OCI-LY3 (cell line): ENCODE data around the gene ARHGEF16.

Source experiments
- H2AFZ ChIP-seq: fragments of 200-600, 300-600 bp; shearing (Covaris generic); 2 replicates; pipeline ENCODE4 v1.6.0; 2014; ENCODE audit warnings: antibody characterized with exemption, low read depth, low read length
- H3K27ac ChIP-seq: fragments of 200-600, 300-600 bp; sonication (generic); 2 replicates; pipeline ENCODE4 v1.5.1; 2014; ENCODE audit warnings: mild to moderate bottlenecking, low read length, moderate library complexity, mixed read lengths
- H3K27me3 ChIP-seq: fragments of 200-600, 300-600 bp; sonication (generic); 2 replicates; pipeline ENCODE4 v1.6.1; 2014; ENCODE audit warnings: low read depth, low read length, mixed read lengths
- H3K36me3 ChIP-seq: fragments of 200-600, 300-600 bp; sonication (generic); replicated peaks from 2 replicates; pipeline ENCODE3; 2014; ENCODE audit warnings: low read depth, low read length, mixed read lengths
- H3K4me1 ChIP-seq: fragments of 300-600, 200-600 bp; sonication (generic); 2 replicates; pipeline ENCODE4 v1.6.1; 2014; ENCODE audit warnings: low read length, mixed read lengths
- H3K4me2 ChIP-seq: fragments of 200-600, 300-600 bp; sonication (generic); 2 replicates; pipeline ENCODE4 v1.6.1; 2014; ENCODE audit warnings: low read length, mixed read lengths
- H3K4me3 ChIP-seq: fragments of 300-600, 200-600 bp; sonication (generic); 2 replicates; pipeline ENCODE4 v1.5.1; 2014; ENCODE audit warnings: antibody characterized with exemption, mild to moderate bottlenecking, low read length, moderate library complexity
- H3K79me2 ChIP-seq: fragments of 300-600, 200-600 bp; shearing (Covaris generic); 2 replicates; pipeline ENCODE4 v1.6.1; 2014; ENCODE audit warnings: mild to moderate bottlenecking, low read length, mixed read lengths
- H3K9ac ChIP-seq: fragments of 300-600, 200-600 bp; shearing (Covaris generic); 2 replicates; pipeline ENCODE4 v1.6.0; 2014; ENCODE audit warnings: mild to moderate bottlenecking, low read length, moderate library complexity
- H3K9me3 ChIP-seq: fragments of 200-600, 300-600 bp; shearing (Covaris generic); 2 replicates; pipeline ENCODE4 v1.6.1; 2014; ENCODE audit warnings: low read length, mixed read lengths; ENCODE audit not compliant: insufficient read depth
- H4K20me1 ChIP-seq: fragments of 200-600, 300-600 bp; sonication (generic); 2 replicates; pipeline ENCODE4 v1.6.1; 2016; ENCODE audit warnings: low read length, mixed read lengths; ENCODE audit not compliant: insufficient read depth
- EZH2phosphoT487 ChIP-seq: fragments of 200-600 bp; shearing (Covaris generic); IDR thresholded peaks from 2 replicates; pipeline ENCODE4 v1.6.1; 2018; ENCODE audit warnings: antibody characterized with exemption, mixed run types, low read depth
- TF ChIP-seq, protein P1 (sequence below): fragments of 200-600, 300-600 bp; sonication (generic); IDR thresholded peaks from 2 replicates; pipeline ENCODE4 v1.5.1; 2014; ENCODE audit warnings: antibody characterized with exemption, low read length, low read depth

The ARHGEF16 gene

DNA sequence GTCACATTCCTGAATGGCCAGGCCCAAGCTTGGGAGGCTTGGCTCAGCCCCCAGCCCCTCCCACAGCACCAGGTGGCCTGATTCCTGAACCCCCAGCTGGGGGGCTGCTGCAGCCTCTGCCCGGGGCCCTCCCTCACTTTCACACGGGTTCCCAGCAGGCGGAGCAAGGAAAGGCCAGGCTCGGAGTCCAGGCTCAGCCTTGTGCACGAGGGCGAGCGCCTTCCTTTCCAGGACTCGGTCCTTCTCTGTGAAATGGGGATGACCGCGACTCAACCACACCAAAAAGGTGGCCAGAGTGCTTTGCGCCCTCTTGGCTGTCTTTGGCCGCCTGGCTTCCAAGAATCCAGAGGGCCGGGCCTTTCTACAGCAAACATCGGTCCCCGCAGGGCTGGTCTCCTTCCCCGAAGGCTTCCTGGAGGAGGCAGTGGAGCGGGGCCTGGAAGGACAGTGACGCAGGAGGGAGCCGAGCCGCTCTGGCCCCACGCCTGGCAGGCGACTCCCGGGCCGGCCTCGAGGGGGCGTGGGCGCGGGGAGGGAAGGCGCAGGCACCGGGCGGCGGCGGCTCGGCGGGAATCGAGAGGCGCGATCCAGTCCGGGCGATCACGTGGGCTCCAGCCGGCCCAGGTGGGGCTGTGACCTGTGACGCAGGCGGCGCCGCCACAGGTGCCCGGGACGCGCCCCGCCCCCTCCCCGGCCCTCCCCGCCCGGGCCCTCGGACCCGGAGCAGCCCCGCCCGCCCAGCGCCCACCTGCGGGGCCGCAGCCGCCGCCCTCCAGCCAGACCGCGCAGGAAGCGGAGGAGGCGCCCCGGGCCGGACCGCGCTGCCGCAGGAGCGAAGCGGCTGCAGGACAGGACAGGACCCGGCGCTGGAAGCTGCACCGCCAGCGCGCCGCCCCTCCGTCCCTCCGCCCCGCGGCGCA is at the start of gene ARHGEF16:
Gene ARHGEF16 (plus strand): TSS at position 775 of the 920 bp plus-strand sequence. CDS start 8,420 bp downstream, outside the sequence.
- Histone ChIP-seq H3K9me3 (no peaks in the 10 kb centered on the region), H3K27me3 (no peaks in the 10 kb centered on the region), H3K9ac (no peak within 1 kb of the TSS), H3K79me2 (no peaks in the 10 kb centered on the region), H3K4me2 (no peak within 1 kb of the TSS), H2AFZ (no peak within 1 kb of the TSS), H3K4me1 (no peaks in the 10 kb centered on the region), H3K36me3 (no peaks in the 10 kb centered on the region), H3K4me3 (no peak within 1 kb of the TSS), H4K20me1 (no peaks in the 10 kb centered on the region), H3K27ac (no peak within 1 kb of the TSS)
- TF ChIP-seq, protein P1, sequence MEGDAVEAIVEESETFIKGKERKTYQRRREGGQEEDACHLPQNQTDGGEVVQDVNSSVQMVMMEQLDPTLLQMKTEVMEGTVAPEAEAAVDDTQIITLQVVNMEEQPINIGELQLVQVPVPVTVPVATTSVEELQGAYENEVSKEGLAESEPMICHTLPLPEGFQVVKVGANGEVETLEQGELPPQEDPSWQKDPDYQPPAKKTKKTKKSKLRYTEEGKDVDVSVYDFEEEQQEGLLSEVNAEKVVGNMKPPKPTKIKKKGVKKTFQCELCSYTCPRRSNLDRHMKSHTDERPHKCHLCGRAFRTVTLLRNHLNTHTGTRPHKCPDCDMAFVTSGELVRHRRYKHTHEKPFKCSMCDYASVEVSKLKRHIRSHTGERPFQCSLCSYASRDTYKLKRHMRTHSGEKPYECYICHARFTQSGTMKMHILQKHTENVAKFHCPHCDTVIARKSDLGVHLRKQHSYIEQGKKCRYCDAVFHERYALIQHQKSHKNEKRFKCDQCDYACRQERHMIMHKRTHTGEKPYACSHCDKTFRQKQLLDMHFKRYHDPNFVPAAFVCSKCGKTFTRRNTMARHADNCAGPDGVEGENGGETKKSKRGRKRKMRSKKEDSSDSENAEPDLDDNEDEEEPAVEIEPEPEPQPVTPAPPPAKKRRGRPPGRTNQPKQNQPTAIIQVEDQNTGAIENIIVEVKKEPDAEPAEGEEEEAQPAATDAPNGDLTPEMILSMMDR = no peak
- no peak for TF ChIP-seq EZH2phosphoT487

DNA sequence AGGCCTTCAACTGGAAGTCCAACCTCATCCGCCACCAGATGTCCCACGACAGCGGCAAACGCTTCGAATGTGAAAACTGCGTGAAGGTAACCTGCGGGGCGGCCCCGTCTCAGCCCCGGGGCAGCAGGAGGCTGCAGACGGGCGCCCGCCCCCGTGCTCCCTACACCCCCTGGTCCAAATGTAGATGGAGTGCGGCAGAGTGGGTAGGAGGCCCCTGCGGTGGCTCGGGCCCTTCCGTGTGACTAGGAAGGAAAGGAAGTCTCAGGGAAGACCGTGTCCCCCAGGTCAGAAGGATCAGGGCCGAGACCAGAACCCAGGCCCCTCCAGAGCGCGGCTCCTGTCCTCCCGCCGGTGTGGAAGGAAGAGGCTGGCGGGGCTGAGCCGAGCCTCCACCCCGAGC is 49.7 kb upstream of the ARHGEF16 start:
- no peak for TF ChIP-seq EZH2phosphoT487
- TF ChIP-seq, protein P1 = no peak
- H3K9ac ChIP-seq = no peak overlapping the region
- no peaks in the 10 kb centered on the region for H4K20me1 ChIP-seq
- no peaks in the 10 kb centered on the region for H3K27me3 ChIP-seq
- H3K27ac ChIP-seq = no peak overlapping the region
- no peak overlapping the region for H3K4me2 ChIP-seq
- H3K9me3 ChIP-seq = no peaks in the 10 kb centered on the region
- no peaks in the 10 kb centered on the region for H3K36me3 ChIP-seq
- H2AFZ ChIP-seq = no peak overlapping the region
- no peaks in the 10 kb centered on the region for H3K4me1 ChIP-seq
- no peak overlapping the region for H3K4me3 ChIP-seq
- H3K79me2 ChIP-seq = no peaks in the 10 kb centered on the region

DNA sequence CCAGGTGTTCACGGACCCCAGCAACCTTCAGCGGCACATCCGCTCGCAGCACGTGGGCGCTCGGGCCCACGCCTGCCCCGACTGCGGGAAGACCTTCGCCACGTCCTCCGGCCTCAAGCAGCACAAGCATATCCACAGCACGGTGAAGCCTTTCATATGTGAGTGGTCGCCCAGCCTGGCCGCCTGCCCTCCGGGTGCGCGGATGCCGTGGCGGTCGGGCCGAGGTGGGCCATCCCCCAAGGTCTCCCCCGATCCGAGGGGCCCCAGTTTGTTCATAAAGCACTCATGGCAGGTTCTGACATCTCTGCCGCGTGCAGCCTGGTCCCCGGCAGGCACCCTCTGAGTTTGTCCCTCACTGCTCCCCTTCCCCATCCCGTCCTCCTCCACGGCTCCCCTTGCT is 49.0 kb upstream of the ARHGEF16 start:
- H3K9me3 ChIP-seq = no peaks in the 10 kb centered on the region
- no peaks in the 10 kb centered on the region for H3K4me1 ChIP-seq
- H3K27ac ChIP-seq = no peak overlapping the region
- H3K27me3 ChIP-seq = no peaks in the 10 kb centered on the region
- H3K4me3 ChIP-seq = no peak overlapping the region
- H3K36me3 ChIP-seq = no peaks in the 10 kb centered on the region
- no peak overlapping the region for H3K9ac ChIP-seq
- H4K20me1 ChIP-seq = no peaks in the 10 kb centered on the region
- H3K79me2 ChIP-seq = no peaks in the 10 kb centered on the region
- TF ChIP-seq EZH2phosphoT487 = no peak
- TF ChIP-seq, protein P1 = no peak
- H3K4me2 ChIP-seq = no peak overlapping the region
- no peak overlapping the region for H2AFZ ChIP-seq

DNA sequence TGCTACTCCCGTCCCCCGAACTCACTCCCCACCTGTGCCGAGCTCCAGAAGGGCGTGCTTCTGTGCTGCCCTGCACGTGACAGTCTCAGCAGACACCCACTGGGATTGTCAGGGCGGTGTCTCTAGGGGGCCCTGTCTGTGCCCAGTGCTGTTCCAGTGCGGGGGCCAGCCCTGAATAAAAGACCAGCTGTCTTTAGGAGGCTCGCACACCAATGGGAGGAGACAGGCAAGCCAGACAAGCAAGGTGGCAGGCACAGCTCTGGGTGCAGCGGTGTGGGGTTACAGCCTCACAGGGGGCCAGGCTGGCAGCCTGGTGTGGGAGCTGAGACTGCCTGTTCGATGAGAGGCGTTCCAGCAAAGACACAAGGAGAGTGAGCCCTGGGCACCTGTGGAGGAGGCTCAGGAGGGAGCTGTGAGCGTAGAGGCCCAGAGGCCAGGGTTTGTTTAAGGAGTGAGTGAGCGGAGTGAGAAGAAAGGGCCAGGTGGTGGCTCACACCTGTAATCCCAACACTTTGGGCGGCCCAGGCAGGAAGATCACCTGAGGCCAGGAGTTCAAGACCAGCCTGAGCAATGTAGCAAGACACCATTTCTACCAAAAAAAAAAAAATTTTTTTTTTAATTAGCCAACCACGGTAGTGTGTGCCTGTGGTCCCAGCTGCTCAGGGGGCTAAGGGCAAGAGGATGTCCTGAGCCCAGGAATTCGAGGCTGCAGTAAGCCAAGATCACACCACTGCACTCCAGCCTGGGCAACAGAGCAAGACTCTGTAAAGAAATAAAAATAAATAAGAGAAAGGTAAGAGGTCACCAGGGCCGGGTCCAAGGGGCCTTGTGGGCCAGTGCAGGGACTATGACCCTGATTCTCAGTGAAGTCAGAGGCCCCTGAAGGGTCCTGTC is 48.2 kb upstream of the ARHGEF16 start:
- no peaks in the 10 kb centered on the region for H3K9me3 ChIP-seq
- H3K36me3 ChIP-seq = no peaks in the 10 kb centered on the region
- TF ChIP-seq, protein P1 = no peak
- TF ChIP-seq EZH2phosphoT487 = no peak
- no peaks in the 10 kb centered on the region for H3K27me3 ChIP-seq
- H3K9ac ChIP-seq = no peak overlapping the region
- no peak overlapping the region for H3K27ac ChIP-seq
- no peaks in the 10 kb centered on the region for H3K4me1 ChIP-seq
- H2AFZ ChIP-seq = no peak overlapping the region
- H3K4me3 ChIP-seq = no peak overlapping the region
- no peak overlapping the region for H3K4me2 ChIP-seq
- H4K20me1 ChIP-seq = no peaks in the 10 kb centered on the region
- H3K79me2 ChIP-seq = no peaks in the 10 kb centered on the region
